Heart left ventricle (tissue), 13 donors: ENCODE data around the gene ZC3H18.

Source experiments
- POLR2A ChIP-seq, 2 donors: fragments of 450-650 bp; IDR thresholded peaks; one replicate each; pipeline ENCODE4 v1.6.1; 2017; ENCODE audit warnings: antibody characterized with exemption in 2 of 2, mild to moderate bottlenecking in 2 of 2, moderate library complexity in 2 of 2
- TF ChIP-seq, protein P1 (sequence below), 12 donors: fragments of 200-600 bp; sonication (generic) in 4 of 12; IDR thresholded peaks; one replicate each; pipeline versions ENCODE4 v1.5.0 to v1.8.0; 2018 to 2022; ENCODE audit warnings: antibody characterized with exemption in 12 of 12, mild to moderate bottlenecking in 5 of 12
- donor health status: ischemic (EF 13 %, LVEDD 7.1; RV severe dilation, severe dysfunction).
- donor health status: DM: no; HTN: yes; CAD: no.
- donor health status: DM: no; HTN: no; CAD: no.
- donor health status: ischemic (EF 25% LVEDD 6.9; RV normal size, moderate dysfunction).
- donor health status: ischemic (EF 25% LVEDD 5.7; RV mildly dilated, moderate dysfunction).
- donor health status: ischemic (EF 35%, LVEDD 5.7; RV mildly dilated, moderate dysfunction).
- donor health status: nonischemic (EF 11% LVEDD 7.7; RV severe dilation, severe dysfunction).
- donor health status: DM: yes; HTN: yes; CAD: no.
- donor health status: PGD.
- donor health status: ischemic (EF 29% LVEDD 5.4; RV normal size, mild dysfunction).
- donor health status: nonischemic (EF 23%, LVEDD 6.1; RV moderate dilation, normal function).

- TF ChIP-seq, protein P1, sequence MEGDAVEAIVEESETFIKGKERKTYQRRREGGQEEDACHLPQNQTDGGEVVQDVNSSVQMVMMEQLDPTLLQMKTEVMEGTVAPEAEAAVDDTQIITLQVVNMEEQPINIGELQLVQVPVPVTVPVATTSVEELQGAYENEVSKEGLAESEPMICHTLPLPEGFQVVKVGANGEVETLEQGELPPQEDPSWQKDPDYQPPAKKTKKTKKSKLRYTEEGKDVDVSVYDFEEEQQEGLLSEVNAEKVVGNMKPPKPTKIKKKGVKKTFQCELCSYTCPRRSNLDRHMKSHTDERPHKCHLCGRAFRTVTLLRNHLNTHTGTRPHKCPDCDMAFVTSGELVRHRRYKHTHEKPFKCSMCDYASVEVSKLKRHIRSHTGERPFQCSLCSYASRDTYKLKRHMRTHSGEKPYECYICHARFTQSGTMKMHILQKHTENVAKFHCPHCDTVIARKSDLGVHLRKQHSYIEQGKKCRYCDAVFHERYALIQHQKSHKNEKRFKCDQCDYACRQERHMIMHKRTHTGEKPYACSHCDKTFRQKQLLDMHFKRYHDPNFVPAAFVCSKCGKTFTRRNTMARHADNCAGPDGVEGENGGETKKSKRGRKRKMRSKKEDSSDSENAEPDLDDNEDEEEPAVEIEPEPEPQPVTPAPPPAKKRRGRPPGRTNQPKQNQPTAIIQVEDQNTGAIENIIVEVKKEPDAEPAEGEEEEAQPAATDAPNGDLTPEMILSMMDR (IDR thresholded peaks at IDR 0.05): no peak
- TF ChIP-seq POLR2A (IDR thresholded peaks at IDR 0.05): no peak
Observed at GRCh38 chr16:88613911-88614817, 44.0 kb downstream of the ZC3H18 start.
